GM19025 (cell line): Measurements from ENCODE around the gene DBP.
A peak's percentile ranks its signal among the peaks of the same experiment; 100 is the strongest.
"Not testable (repeated sequence)": the region's sequence is repeated elsewhere in the genome, so short reads cannot be mapped to it uniquely, and the experiment has no call there.

Experiments
- ATAC-seq: cut with Tn5 transposase; IDR thresholded peaks from one replicate; pipeline ENCODE4 v1.9.1; 2021; ENCODE audit warnings: mild to moderate bottlenecking, low read depth, moderate library complexity; ENCODE audit not compliant: unreplicated experiment

The DBP gene

DNA sequence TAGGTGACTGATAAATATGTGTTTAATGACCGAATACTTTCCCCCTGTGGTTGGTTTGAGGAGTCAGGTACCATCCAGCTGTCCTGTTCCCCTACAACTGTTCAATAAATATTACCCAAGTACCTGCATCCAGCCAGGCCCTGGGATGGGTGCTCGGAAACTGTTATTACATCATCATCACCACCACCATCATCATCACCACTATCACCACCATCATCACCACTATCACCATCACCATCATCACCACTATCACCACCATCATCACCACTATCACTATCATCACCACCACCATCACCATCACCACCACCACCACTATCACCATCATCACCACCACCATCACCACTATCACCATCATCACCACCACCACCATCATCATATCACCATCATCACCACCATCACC, 31.6 kb upstream of the DBP start:
- no peak for ATAC-seq

- ATAC-seq = no peak
Measured at GRCh38 chr19:48668332-48668731, 31.2 kb upstream of the DBP start.

DNA sequence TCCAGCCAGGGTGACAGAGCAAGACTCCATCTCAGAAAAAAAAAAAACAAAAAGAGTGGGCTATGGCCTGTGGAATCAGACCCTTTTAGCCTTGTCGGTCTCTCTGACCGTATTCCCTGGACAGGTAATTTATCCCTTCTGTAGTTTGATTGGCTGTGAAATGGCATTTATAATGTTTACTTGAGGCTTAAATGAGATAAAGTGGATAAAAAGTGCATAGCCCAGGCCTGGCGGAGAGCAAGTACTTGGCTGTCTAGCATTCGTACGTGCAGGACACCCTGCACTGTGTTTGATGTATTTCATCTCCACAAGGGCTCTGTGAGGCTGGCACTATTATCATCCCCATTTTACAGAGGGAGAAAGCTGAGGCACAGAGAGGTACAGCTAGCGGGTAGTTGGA, 28.6 kb upstream of the DBP start:
- ATAC-seq = no peak

DNA sequence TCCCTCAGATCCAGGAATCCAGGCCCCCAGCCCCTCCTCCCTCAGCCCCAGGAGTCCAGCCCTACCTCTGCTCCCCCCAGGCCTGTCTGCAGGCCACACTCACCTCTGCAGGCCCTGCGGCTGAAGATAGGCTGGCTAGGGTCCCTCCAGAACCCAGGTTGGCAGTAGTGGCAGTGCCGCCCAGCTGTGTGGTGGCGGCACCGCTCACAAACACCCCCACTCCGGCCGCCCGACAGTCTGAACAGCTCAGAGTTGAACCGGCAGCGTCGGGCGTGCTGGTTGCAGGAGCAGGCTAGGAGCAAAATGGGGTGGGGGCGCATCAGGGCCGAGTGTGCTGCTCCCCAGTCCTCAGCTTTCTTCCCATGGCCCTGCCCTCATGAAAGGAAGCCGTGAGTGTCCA, 27.3 kb upstream of the DBP start:
- no peak for ATAC-seq

DNA sequence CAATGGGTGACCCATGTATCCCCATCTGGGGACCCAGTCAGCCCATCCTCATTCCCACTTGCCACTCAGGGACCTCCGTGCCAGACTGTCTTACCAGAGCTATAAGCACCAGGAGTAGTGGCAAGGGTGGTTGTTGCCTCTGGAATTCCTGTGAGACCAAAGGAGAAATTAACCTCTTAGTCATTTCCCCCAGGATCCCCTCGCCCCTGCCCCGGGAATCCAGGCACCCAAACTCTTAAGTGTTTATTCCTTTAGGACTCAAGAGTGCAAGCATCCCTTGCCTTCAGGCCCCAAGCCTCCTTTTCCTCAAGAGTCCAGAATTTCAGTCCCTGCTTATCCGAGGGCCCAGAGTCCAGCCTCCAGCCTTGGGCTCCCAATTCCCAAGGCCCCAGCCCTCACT, 26.5 kb upstream of the DBP start:
- no peak for ATAC-seq

- ATAC-seq = no peak
Measured at GRCh38 chr19:48661711-48662090, 24.5 kb upstream of the DBP start.

DNA sequence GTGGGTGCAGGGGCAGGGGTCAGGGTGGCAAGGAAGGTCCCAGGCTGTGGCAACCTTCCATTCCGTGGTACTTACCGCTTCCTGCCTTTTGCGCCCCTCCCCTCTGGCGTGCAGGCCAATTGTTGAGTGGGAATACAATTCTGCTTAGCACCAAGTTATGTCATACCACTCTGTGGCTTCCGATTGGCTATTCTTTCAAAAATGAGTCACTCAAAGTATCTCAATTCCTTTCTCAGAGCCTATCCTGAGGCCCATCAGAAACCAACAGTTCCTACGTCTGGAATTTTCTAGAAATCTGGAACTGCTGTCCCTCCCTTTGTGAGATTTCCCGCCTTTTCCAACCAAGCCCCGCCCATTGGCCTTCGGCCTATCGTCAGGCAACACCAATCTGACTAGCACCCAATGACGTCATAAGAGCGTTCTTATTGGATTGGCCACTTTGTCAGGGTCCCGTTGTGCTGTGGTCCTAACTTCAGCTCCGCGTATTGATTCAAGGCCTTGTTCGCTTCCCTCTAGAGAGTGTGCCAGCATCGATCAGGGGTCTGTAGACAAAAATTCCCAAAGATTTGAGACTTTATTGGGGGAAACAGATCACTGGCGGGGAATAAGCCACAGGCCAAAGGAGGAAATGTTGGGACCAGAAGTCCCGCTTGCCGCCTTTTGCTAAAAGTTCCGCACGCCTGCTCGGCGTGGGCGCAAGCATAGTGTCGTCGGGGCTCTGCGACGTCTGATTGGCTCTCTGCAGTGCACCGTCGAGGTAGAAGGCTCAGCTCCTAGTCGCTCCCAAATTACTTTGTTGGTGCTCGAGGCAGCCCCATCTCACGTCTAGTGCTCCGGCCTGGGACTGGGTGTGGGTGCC, 23.9 kb upstream of the DBP start:
- ATAC-seq = peak; percentile 82

DNA sequence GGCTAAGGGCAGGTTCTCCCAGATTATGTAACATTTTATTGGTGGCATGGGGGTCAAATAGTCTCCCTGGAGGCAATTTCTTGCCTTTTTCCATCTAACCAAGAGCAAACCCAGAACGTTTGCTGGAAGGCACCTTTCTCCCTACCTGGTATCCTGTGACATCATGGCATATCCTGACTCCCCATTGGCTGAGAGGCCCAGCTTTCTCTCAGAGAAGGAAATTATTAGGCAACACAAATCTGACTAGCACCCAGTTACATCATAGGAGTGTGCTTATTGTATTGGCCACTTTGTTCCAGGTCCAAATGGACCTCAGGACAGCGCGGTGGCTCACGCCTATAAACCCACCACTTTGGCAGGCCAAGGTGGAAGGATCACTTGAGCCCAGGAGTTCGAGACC, 22.6 kb upstream of the DBP start:
- ATAC-seq = no peak

DNA sequence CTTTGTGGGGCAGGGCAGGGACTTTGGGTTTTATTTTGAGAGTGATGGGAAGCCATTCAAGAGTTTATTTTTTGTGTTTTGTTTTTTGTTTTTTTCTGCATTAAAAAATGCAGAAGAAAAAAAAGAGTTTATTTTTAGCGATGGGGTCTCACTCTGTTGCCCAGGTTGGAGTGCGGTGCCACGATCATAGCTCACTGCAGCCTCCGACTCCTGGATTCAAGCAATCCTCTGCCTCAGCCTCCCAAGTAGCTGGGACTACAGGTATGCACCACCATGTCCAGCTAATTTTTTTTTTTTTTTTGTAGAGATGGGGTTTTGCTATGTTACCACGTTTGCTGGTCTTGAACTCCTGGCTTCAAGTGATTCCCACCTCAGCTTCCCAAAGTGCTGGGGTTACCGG, 21.3 kb upstream of the DBP start:
- ATAC-seq = no peak

DNA sequence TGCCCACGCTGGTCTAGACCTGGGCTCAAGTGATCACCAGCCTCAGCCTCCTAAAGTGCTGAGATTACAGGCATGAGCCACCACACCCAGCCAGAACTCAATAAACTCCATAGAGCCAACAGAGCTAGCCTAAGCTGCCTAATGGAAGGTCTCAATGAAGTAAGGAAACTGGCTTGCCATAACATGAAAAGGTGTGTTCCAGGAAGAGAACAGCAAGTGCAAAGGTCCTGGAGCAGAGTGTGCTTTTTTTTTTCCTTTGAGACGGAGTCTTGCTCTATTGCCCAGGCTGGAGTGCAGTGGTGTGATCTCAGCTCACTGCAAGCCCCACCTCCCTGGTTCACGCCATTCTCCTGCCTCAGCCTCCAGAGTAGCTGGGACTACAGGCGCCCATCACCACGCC, 20.6 kb upstream of the DBP start:
- not testable (repeated sequence) for ATAC-seq

DNA sequence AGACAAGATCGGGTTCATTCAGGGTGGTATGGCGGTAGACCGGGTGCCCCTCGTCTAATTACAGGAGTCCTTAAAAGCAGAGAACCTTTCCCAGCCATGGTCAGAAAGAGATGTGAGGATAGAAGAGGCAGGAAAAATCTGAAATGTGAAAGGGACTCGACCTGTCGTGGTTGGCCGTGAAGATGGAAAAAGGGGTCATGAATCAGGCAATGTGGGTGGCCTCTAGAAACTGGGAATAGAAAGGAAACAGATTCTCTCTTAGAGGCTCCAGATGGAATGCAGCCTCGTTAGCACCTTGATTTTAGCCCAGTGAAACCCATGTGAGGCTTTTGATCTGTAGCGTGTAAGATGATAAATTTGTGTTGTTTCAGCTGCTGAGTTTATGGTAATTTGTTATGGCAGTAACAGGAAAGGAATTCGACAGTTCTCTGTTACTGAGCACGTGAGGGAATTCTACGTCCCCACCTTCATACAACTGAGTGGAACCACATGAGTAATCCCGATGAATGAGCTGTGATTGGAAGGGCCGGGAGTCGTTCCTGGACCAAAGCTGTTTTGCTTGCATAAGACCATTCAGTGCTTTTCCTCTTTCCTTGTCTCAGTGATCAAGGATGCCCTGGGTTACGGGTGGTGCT, 19.8 kb upstream of the DBP start:
- no peak for ATAC-seq

GRCh38 chr19:48654299-48655059, 17.3 kb upstream of the DBP start:
- no peak for ATAC-seq

DNA sequence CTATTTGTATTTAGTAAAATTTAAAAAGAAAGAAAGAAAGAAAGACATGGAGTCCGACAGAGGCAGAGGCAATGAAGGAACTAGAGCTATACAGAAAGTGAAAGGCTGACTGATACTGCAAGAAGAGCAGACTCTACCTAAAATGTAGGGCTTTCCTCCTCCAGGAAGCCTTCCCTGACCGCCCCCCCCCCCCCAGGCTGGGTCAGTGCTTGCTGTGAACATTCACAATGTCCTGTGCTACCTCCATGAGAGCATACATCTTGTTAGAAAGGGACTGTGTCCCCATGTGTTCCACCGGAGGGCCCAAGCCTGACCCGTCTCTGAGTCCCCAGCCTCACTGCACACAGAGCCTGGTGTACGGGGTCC, 14.5 kb upstream of the DBP start:
- no peak for ATAC-seq

DNA sequence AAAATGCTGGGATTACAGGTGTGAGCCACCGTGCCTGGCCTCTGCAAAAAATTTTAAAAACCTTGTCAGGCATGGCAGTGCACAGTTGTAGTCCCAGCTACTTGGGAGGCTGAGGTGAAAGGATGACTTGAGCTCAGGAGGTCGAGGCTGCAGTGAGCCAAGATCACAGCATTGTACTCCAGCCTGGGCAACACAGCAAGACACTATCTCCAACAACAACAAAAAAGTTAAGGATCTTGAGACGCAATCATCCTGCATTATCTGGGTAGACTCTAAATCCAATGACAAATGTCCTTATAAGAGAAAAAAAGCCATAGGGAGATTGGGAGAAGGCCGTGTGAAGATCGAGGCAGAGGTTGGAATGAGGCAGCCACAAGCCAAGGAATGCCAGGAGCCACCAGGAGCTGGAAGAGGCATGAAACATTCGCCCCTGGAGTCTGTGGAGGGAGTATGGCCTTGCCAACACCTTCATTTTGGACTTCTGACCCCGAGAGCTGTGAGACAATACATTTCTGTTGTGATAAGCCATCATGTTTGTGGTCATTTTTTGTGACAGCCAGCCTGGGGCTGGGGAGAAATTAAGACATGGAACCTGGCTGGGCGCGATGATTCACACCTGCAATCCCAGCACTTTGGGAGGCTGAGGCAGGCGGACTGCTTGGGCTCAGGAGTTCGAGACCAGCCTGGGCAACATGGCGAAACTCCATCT, 13.9 kb upstream of the DBP start:
- no peak for ATAC-seq

DNA sequence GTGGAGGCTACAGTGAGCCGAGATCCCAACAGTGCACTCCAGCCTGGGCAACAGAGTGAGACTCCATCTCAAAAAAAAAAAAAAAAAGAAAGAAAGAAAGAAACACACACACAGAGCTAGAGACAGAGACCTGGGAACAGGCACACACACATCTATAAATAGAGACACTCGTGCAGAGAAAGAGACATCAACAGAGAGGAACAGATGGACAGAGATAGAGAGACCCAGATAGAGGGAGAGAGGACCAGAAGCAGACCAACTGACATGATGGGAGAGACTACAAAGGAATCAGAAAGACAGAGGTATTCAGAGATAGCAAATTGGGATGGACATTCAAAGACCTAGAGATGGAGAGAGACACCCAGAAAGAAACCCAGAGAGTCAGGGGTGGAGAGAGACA, 11.0 kb upstream of the DBP start:
- no peak for ATAC-seq

- ATAC-seq = no peak
Measured at GRCh38 chr19:48646722-48647216, 9.6 kb upstream of the DBP start.

DNA sequence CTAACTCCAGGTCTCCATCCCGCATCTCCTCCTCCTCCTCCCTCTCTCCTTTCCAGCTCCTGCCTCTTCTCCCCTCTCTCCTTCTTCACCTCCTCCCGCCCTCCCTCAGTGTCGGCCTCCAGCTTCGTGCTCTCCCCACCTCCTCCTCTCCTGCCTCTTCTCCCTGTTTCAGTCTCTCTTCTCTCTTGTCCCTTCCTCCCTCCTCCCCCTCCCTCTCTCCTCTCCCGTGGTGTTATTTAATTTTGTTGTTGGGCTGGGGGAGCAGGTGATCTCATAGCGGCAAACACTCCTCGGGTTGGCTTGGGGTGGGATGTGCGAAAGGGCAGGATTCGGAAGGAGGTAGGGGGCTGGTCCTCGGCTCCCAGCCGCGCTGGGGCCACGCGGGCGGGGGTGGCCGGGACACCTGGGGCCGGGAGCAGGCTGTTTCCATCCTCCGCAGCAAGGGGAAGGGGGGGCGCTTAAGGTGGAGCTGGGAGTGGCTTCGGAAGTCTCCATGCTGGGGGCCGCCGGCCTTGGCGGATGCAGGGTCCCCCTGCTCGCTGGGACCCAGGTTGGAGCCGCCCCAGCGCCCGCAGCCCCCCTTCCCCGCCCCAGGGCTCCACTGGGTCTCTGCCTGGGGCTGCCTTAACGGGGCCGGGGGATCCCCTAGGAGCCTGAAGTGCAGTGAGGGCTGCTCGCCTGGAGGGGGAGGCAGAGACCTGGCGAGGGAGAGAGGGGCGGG, 9.0 kb upstream of the DBP start, which contains the start of gene CA11:
Gene CA11, minus strand, starts transcription at position 187 of the 721 bp plus-strand sequence. CDS start 555 bp downstream, outside the sequence.
- ATAC-seq = peak; percentile 82

GRCh38 chr19:48645620-48646000, 8.4 kb upstream of the DBP start:
- ATAC-seq = no peak

DNA sequence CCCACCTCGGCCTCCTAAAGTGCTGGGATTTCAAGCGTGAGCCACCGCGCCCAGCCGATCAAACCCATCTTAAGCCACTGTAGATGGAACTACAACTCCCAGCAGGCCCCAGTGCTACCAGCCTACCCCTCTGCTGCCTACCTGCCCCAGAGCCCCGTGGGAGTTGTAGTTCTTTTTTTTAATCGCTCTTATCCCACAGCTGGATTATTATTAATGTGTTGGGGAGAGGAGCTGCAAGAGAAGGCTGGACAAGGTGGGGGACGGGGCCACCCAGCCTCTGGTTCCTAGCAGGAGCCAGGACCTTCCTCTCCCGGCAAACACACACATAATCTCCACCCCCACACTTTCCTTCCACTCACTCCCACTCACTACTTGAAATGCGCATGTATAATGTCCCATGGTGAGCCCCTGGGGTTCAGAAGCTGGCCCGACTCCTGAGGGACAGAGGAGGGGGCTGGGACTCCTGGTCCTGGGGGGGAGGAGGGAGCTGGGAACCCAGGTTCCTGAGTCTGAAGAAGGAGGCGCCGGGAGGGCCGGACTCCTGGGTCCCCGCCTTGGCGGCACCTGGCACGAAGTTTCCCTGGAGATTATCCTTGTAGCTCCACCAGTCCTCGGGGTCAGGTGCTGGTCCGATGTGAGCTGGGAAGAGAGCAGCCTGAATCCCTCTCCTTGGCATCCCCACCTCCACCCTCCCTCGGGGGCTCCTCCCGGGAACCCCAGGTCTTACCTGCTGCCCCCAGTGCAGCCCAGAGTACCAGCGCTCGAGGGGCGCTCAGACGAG, 7.8 kb upstream of the DBP start:
- no peak for ATAC-seq
